GM12891 (cell line): ENCODE data around the gene TRIM33.

ENCODE experiments used
- PAX5 ChIP-seq: IDR thresholded peaks from 2 replicates; pipeline ENCODE4 v1.6.1; 2011; ENCODE audit warnings: low read length, moderate library complexity, mild to moderate bottlenecking; ENCODE audit not compliant: insufficient read depth, severe bottlenecking
- POLR2A ChIP-seq: IDR thresholded peaks from 2 replicates; pipeline ENCODE4 v1.6.1; 2011; ENCODE audit warnings: low read depth, low read length, control low read depth
- POLR2AphosphoS5 ChIP-seq: IDR thresholded peaks from 2 replicates; pipeline ENCODE4 v1.6.1; 2011; ENCODE audit warnings: low read depth, low read length, control low read depth
- POU2F2 ChIP-seq: IDR thresholded peaks from 2 replicates; pipeline ENCODE4 v1.6.1; 2011; ENCODE audit warnings: low read depth, mild to moderate bottlenecking, control low read depth, low read length, moderate library complexity
- SPI1 ChIP-seq: IDR thresholded peaks from 2 replicates; pipeline ENCODE4 v1.6.1; 2011; ENCODE audit warnings: low read depth, low read length, control low read depth
- TAF1 ChIP-seq: IDR thresholded peaks from 2 replicates; pipeline ENCODE4 v1.6.1; 2011; ENCODE audit warnings: low read depth, low read length, control low read depth

- TF ChIP-seq POLR2A: no peak
- no peak for TF ChIP-seq TAF1
- TF ChIP-seq POLR2AphosphoS5: no peak
- TF ChIP-seq SPI1: no peak
- TF ChIP-seq PAX5: no peak
- no peak for TF ChIP-seq POU2F2
Measured at GRCh38 chr1:114540821-114541220, 29.8 kb upstream of the TRIM33 start.
